ENCODE results near the gene EXOC4.

DNA sequence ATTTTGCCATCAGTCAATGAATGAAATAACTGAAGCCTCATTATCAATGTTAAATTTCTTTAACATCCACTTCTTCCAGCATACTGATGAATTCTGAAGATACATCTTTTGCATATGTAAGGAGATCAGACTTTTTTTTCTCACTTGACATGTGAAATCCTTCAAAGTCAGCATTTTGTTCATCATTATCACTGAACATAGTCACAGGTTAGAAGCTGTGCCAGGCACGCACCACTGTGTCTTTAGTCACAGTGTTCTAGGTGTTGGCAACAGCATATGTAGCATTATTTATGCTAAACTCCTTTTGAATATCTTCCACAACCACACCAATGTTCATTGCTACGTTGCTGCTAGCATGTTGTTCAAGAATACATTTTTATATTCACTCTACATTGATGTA, 450.1 kb downstream of the EXOC4 start:
- TF ChIP-seq POLR2A (IDR thresholded peaks at IDR 0.05; ENCODE audit: low read length) (no peak), GATA1 (IDR thresholded peaks at IDR 0.05; ENCODE audit: low read depth, low read length) (no peak)

Measured in erythroblast (primary cell).